ENCODE results near the gene B3GNT2.
"Not testable (repeated sequence)": the region's sequence is repeated elsewhere in the genome, so short reads cannot be mapped to it uniquely, and the experiment has no call there.

The B3GNT2 gene

GRCh38 chr2:62185475-62186155 is 10.3 kb upstream of the B3GNT2 start:
- no peak for DNase-seq (ENCODE audit: low read depth, low spot score)

GRCh38 chr2:62186156-62186905 is 9.6 kb upstream of the B3GNT2 start:
- no peak for DNase-seq (ENCODE audit: low read depth, low spot score)

GRCh38 chr2:62187246-62187645 is 8.7 kb upstream of the B3GNT2 start:
- no peak for DNase-seq (ENCODE audit: low read depth, low spot score)

GRCh38 chr2:62188416-62188815 is 7.5 kb upstream of the B3GNT2 start:
- DNase-seq (ENCODE audit: low read depth, low spot score), result no peak

GRCh38 chr2:62189196-62189595 is 6.7 kb upstream of the B3GNT2 start:
- no peak for DNase-seq (ENCODE audit: low read depth, low spot score)

- no peak for DNase-seq (ENCODE audit: low read depth, low spot score)
Measured at GRCh38 chr2:62192811-62193210, 3.1 kb upstream of the B3GNT2 start.

- no peak for DNase-seq (ENCODE audit: low read depth, low spot score)
Measured at GRCh38 chr2:62194558-62195420, 1.1 kb upstream of the B3GNT2 start.

- DNase-seq (ENCODE audit: low read depth, low spot score), result no peak
Measured at GRCh38 chr2:62196278-62196901, 475 bp downstream of the B3GNT2 start.

- no peak for DNase-seq (ENCODE audit: low read depth, low spot score)
Measured at GRCh38 chr2:62197011-62197924, 1.4 kb downstream of the B3GNT2 start.

- no peak for DNase-seq (ENCODE audit: low read depth, low spot score)
Measured at GRCh38 chr2:62197925-62198633, 2.2 kb downstream of the B3GNT2 start.

GRCh38 chr2:62198854-62199253 is 2.9 kb downstream of the B3GNT2 start:
- DNase-seq (ENCODE audit: low read depth, low spot score), result not testable (repeated sequence)

GRCh38 chr2:62199392-62200125 is 3.6 kb downstream of the B3GNT2 start:
- DNase-seq (ENCODE audit: low read depth, low spot score), result no peak

GRCh38 chr2:62200291-62200841 is 4.5 kb downstream of the B3GNT2 start:
- no peak for DNase-seq (ENCODE audit: low read depth, low spot score)

- DNase-seq (ENCODE audit: low read depth, low spot score), result no peak
Measured at GRCh38 chr2:62200868-62201267, 5.0 kb downstream of the B3GNT2 start.

- DNase-seq (ENCODE audit: low read depth, low spot score), result no peak
Measured at GRCh38 chr2:62201307-62201706, 5.4 kb downstream of the B3GNT2 start.

- no peak for DNase-seq (ENCODE audit: low read depth, low spot score)
Measured at GRCh38 chr2:62202019-62202722, 6.3 kb downstream of the B3GNT2 start.

GRCh38 chr2:62202729-62203128 is 6.8 kb downstream of the B3GNT2 start:
- DNase-seq (ENCODE audit: low read depth, low spot score), result no peak

- no peak for DNase-seq (ENCODE audit: low read depth, low spot score)
Measured at GRCh38 chr2:62203459-62203858, 7.5 kb downstream of the B3GNT2 start.
